ENCODE data around the gene SUN1.
"Not testable (repeated sequence)": the region's sequence is repeated elsewhere in the genome, so short reads cannot be mapped to it uniquely, and the experiment has no call there.

Gene SUN1

GRCh38 chr7:832167-832967 is at the start of gene SUN1:
TSS of gene SUN1 (plus strand) at chr7:832476. CDS start at chr7:832525, 49 bp downstream.
- FAIRE-seq (peak; percentile 86), DNase-seq (ENCODE audit: insufficient read length, low spot score) (peak; percentile 82)

GRCh38 chr7:782718-783449 is 49.4 kb upstream of the SUN1 start:
- DNase-seq (ENCODE audit: insufficient read length, low spot score) = no peak
- peak; percentile 31 for FAIRE-seq

GRCh38 chr7:783556-784490 is 48.5 kb upstream of the SUN1 start:
- FAIRE-seq (no peak), DNase-seq (ENCODE audit: insufficient read length, low spot score) (no peak)

GRCh38 chr7:784971-785370 is 47.3 kb upstream of the SUN1 start:
- DNase-seq (ENCODE audit: insufficient read length, low spot score) (no peak), FAIRE-seq (peak; percentile 80)

GRCh38 chr7:785416-785815 is 46.9 kb upstream of the SUN1 start:
- FAIRE-seq = no peak

GRCh38 chr7:786472-787255 is 45.6 kb upstream of the SUN1 start:
- FAIRE-seq (peak; percentile 80), DNase-seq (ENCODE audit: insufficient read length, low spot score) (peak; percentile 95)

More at GRCh38 chr7:785416-785815, 46.9 kb upstream of the SUN1 start:
- DNase-seq (ENCODE audit: insufficient read length, low spot score) = no peak

GRCh38 chr7:787332-788240 is 44.7 kb upstream of the SUN1 start:
- no peak for FAIRE-seq
- peak; percentile 57 for DNase-seq (ENCODE audit: insufficient read length, low spot score)

- no peak for DNase-seq (ENCODE audit: insufficient read length, low spot score)
- no peak for FAIRE-seq
Observed at GRCh38 chr7:791519-791918, 40.8 kb upstream of the SUN1 start.

GRCh38 chr7:794207-794606 is 38.1 kb upstream of the SUN1 start:
- DNase-seq (ENCODE audit: insufficient read length, low spot score) (no peak), FAIRE-seq (no peak)

- DNase-seq (ENCODE audit: insufficient read length, low spot score) (no peak), FAIRE-seq (no peak)
Observed at GRCh38 chr7:794671-795329, 37.5 kb upstream of the SUN1 start.

- not testable (repeated sequence) for DNase-seq (ENCODE audit: insufficient read length, low spot score); FAIRE-seq
Observed at GRCh38 chr7:796434-797169, 35.7 kb upstream of the SUN1 start.

- DNase-seq (ENCODE audit: insufficient read length, low spot score) (no peak), FAIRE-seq (no peak)
Observed at GRCh38 chr7:798921-799470, 33.3 kb upstream of the SUN1 start.

GRCh38 chr7:800692-801091 is 31.6 kb upstream of the SUN1 start:
- DNase-seq (ENCODE audit: insufficient read length, low spot score) (no peak), FAIRE-seq (no peak)

GRCh38 chr7:801351-801750 is 30.9 kb upstream of the SUN1 start:
- not testable (repeated sequence) for DNase-seq (ENCODE audit: insufficient read length, low spot score); FAIRE-seq

GRCh38 chr7:801940-802381 is 30.3 kb upstream of the SUN1 start:
- DNase-seq (ENCODE audit: insufficient read length, low spot score) (no peak), FAIRE-seq (no peak)

- FAIRE-seq = no peak
- no peak for DNase-seq (ENCODE audit: insufficient read length, low spot score)
Observed at GRCh38 chr7:802500-803242, 29.6 kb upstream of the SUN1 start.

- no peak for FAIRE-seq
Observed at GRCh38 chr7:803243-803635, 29.0 kb upstream of the SUN1 start.

More at GRCh38 chr7:803243-803635, 29.0 kb upstream of the SUN1 start:
- no peak for DNase-seq (ENCODE audit: insufficient read length, low spot score)
